NCI-H2107 (cell line): ENCODE data around the gene PDE8B.

Experiments
- DNase-seq: peaks from one replicate; lab custom pipeline; 2025; lab: John Stamatoyannopoulos, UW

Gene PDE8B

GRCh38 chr5:77400645-77401044 lies 190.2 kb downstream of the PDE8B start:
- no peak for DNase-seq

- no peak for DNase-seq
Measured at GRCh38 chr5:77402796-77403195, 192.3 kb downstream of the PDE8B start.

- DNase-seq: no peak
Measured at GRCh38 chr5:77407152-77407551, 196.7 kb downstream of the PDE8B start.

- DNase-seq: no peak
Measured at GRCh38 chr5:77409870-77410621, 199.6 kb downstream of the PDE8B start.

GRCh38 chr5:77413049-77413448 lies 202.6 kb downstream of the PDE8B start:
- DNase-seq: no peak

GRCh38 chr5:77418162-77418561 lies 207.7 kb downstream of the PDE8B start:
- no peak for DNase-seq

GRCh38 chr5:77418601-77419581 lies 208.4 kb downstream of the PDE8B start:
- no peak for DNase-seq

- DNase-seq: no peak
Measured at GRCh38 chr5:77419644-77420582, 209.4 kb downstream of the PDE8B start.

- DNase-seq: no peak
Measured at GRCh38 chr5:77420940-77421339, 210.5 kb downstream of the PDE8B start.

- no peak for DNase-seq
Measured at GRCh38 chr5:77423022-77423750, 212.7 kb downstream of the PDE8B start.

- DNase-seq: no peak
Measured at GRCh38 chr5:77424921-77425320, 214.4 kb downstream of the PDE8B start.

- no peak for DNase-seq
Measured at GRCh38 chr5:77425420-77425819, 214.9 kb downstream of the PDE8B start.

GRCh38 chr5:77425998-77426659 lies 215.6 kb downstream of the PDE8B start:
- no peak for DNase-seq

GRCh38 chr5:77426670-77427069 lies 216.2 kb downstream of the PDE8B start:
- DNase-seq: no peak

- no peak for DNase-seq
Measured at GRCh38 chr5:77427998-77428397, 217.5 kb downstream of the PDE8B start.

- no peak for DNase-seq
Measured at GRCh38 chr5:77428526-77428925, 218.0 kb downstream of the PDE8B start.

- DNase-seq: no peak
Measured at GRCh38 chr5:77430726-77431125, 220.2 kb downstream of the PDE8B start.

GRCh38 chr5:77431286-77431685 lies 220.8 kb downstream of the PDE8B start:
- no peak for DNase-seq

GRCh38 chr5:77431719-77432118 lies 221.2 kb downstream of the PDE8B start:
- no peak for DNase-seq

GRCh38 chr5:77437194-77437593 lies 226.7 kb downstream of the PDE8B start:
- no peak for DNase-seq

- no peak for DNase-seq
Measured at GRCh38 chr5:77438071-77438470, 227.6 kb downstream of the PDE8B start.
